ENCODE measurements around the gene SLC16A12. TPM values are rescaled to one million over a fixed set of nuclear protein-coding genes. Genes with fewer than 3 reads are reported as not detected.

SLC16A12 gene
- total RNA-seq, 1 donor from 2014 or later: not detected

- no peak for DNase-seq
- Mint-ChIP-seq H3K27me3 (ENCODE audit: unreplicated experiment) (no peaks in the 10 kb centered on the region), H3K4me3 (ENCODE audit: unreplicated experiment) (no peak overlapping the region), H3K4me1 (ENCODE audit: low read depth, unreplicated experiment) (no peaks in the 10 kb centered on the region), H3K36me3 (ENCODE audit: unreplicated experiment) (no peaks in the 10 kb centered on the region), H3K27ac (ENCODE audit: unreplicated experiment) (no peak overlapping the region), H3K9me3 (ENCODE audit: unreplicated experiment) (no peaks in the 10 kb centered on the region)
- no peak for TF ChIP-seq CTCF (IDR thresholded peaks at IDR 0.05; ENCODE audit: partially characterized antibody, unreplicated experiment)
Observed at GRCh38 chr10:89481662-89482061, 53.7 kb downstream of the SLC16A12 start.

- no peak for TF ChIP-seq CTCF (IDR thresholded peaks at IDR 0.05; ENCODE audit: partially characterized antibody, unreplicated experiment)
- Mint-ChIP-seq H3K27ac (ENCODE audit: unreplicated experiment) (no peak overlapping the region), H3K36me3 (ENCODE audit: unreplicated experiment) (no peaks in the 10 kb centered on the region), H3K4me1 (ENCODE audit: low read depth, unreplicated experiment) (no peaks in the 10 kb centered on the region), H3K9me3 (ENCODE audit: unreplicated experiment) (no peaks in the 10 kb centered on the region), H3K4me3 (ENCODE audit: unreplicated experiment) (no peak overlapping the region), H3K27me3 (ENCODE audit: unreplicated experiment) (no peaks in the 10 kb centered on the region)
- no peak for DNase-seq
Observed at GRCh38 chr10:89479771-89480446, 55.5 kb downstream of the SLC16A12 start.

DNA sequence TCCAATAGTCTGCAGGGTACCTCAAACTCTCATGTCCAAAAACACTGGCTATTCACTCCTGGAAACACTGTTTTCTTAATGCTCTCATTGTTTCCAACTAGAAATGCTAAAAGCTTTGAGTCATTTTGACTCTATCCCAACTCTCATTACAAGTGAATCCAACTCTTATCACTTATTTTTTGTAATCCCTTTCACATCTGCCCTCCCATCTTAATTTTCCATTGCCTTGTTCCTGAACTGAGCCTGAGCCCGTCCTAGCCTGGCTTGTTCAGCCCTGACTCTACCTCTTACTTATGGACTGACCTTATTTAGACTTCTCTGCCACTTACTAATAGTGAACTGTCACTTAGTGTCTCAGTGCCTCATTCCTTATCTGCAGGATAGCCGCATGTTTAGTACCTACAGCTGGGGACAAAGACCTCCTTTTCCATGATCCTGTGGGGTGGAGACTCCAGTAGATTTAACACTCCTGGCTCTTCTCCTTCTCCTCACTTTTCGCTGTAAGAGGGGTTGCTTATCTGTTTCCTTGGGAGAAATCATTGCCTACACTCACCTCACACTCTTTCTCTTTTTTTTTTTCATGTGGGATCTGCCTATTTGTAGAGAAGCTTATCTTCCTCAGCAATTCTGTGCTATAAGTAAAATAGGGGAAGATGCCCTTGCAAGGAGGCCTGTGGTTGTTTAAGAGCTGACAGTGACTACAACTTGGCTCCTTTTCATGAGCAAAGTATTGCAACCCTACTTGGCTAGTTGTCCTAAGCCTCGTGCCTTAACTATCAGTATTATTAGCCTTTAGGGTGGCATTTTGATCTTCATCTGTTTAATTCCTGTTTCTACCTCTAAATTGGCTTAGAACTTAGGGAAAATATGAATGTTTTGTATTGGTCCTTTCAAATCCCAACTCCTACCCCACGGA lies 56.4 kb downstream of the SLC16A12 start:
- Mint-ChIP-seq H3K9me3 (ENCODE audit: unreplicated experiment) (no peaks in the 10 kb centered on the region), H3K4me3 (ENCODE audit: unreplicated experiment) (no peak overlapping the region), H3K27ac (ENCODE audit: unreplicated experiment) (no peak overlapping the region), H3K36me3 (ENCODE audit: unreplicated experiment) (no peaks in the 10 kb centered on the region), H3K27me3 (ENCODE audit: unreplicated experiment) (no peaks in the 10 kb centered on the region), H3K4me1 (ENCODE audit: low read depth, unreplicated experiment) (no peaks in the 10 kb centered on the region)
- TF ChIP-seq CTCF (IDR thresholded peaks at IDR 0.05; ENCODE audit: partially characterized antibody, unreplicated experiment): no peak
- DNase-seq: no peak

GRCh38 chr10:89478085-89478738 lies 57.2 kb downstream of the SLC16A12 start:
- H3K4me1 Mint-ChIP-seq (ENCODE audit: low read depth, unreplicated experiment): no peaks in the 10 kb centered on the region

More at GRCh38 chr10:89478085-89478738, 57.2 kb downstream of the SLC16A12 start:
- no peak for DNase-seq
- no peaks in the 10 kb centered on the region for H3K36me3 Mint-ChIP-seq (ENCODE audit: unreplicated experiment)
- no peaks in the 10 kb centered on the region for H3K27me3 Mint-ChIP-seq (ENCODE audit: unreplicated experiment)
- H3K27ac Mint-ChIP-seq (ENCODE audit: unreplicated experiment): no peak overlapping the region
- H3K4me3 Mint-ChIP-seq (ENCODE audit: unreplicated experiment): no peak overlapping the region
- TF ChIP-seq CTCF (IDR thresholded peaks at IDR 0.05; ENCODE audit: partially characterized antibody, unreplicated experiment): no peak
- H3K9me3 Mint-ChIP-seq (ENCODE audit: unreplicated experiment): no peaks in the 10 kb centered on the region

All from glutamatergic neuron (in vitro differentiated cells).